ENCODE results near the gene LINC00632. TPM values are rescaled to one million over a fixed set of nuclear protein-coding genes. Genes with fewer than 3 reads are reported as not detected.

LINC00632 gene
- total and polyA plus RNA-seq, 2 experiments from 2014 or later = 17.7 to 40.7 TPM

DNA sequence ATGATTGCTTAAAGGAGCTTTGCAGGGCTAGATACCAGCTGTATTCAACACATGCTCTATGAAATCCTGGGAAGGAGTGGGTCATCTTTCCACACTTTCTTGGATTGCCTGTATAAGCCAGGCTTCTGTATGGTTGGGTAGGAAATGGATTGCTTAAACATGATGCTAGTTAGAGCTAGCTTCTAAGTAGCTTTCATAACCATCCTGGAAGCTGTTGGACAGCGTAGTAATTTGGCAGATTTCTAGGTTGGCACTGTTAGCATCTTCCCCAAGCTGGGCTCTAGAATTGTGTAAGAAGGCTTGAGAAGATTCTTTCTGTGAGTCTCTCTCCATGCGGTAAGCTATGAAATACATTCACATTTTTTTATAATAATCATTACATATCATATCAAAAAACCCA is 127.3 kb downstream of the LINC00632 start:
- Histone ChIP-seq H3K9me3 (ENCODE audit: low read depth) (no peaks in the 10 kb centered on the region), H3K4me2 (ENCODE audit: unreplicated experiment) (no peak overlapping the region), H2AFZ (no peak overlapping the region), H3K9me2 (ENCODE audit: insufficient read depth) (no peaks in the 10 kb centered on the region), H4K20me1 (ENCODE audit: insufficient read depth) (no peaks in the 10 kb centered on the region), H3K79me2 (ENCODE audit: insufficient read depth) (no peaks in the 10 kb centered on the region), H3K4me1 (ENCODE audit: insufficient read depth) (no peaks in the 10 kb centered on the region), H3K27me3 (replicated peaks; ENCODE audit: insufficient read depth) (no peaks in the 10 kb centered on the region), H3K36me3 (ENCODE audit: low read depth) (no peaks in the 10 kb centered on the region), H3K27ac (no peak overlapping the region), H3K9ac (no peak overlapping the region), H3F3A (ENCODE audit: insufficient read depth) (no peaks in the 10 kb centered on the region), H3K4me3 (no peak overlapping the region)
- TF ChIP-seq EZH2phosphoT487 (IDR thresholded peaks at IDR 0.05; ENCODE audit: insufficient read depth, low read depth) (no peak), EZH2 (IDR thresholded peaks at IDR 0.05; ENCODE audit: insufficient read depth, poor library complexity, severe bottlenecking) (no peak)
- no peak for DNase-seq
- in situ Hi-C loops (cut with MboI) = no loop called here
- 3 to 6% methylated on average over 2 of the region's 2 CpGs for WGBS, 2 experiments (ENCODE audit: low coverage in 1 of 2, low lambda C conversion rate in 2 of 2, missing lambda C conversion rate in 2 of 2)

Other genes with a start within 250 kb of the LINC00632 start
- not detected in 2 replicates for gene SOX3, start 204.7 kb upstream of the LINC00632 start, total RNA-seq (2014; rRNA removed; shearing (Covaris generic))
- not detected in 2 replicates for gene SOX3, start 204.7 kb upstream of the LINC00632 start, polyA plus RNA-seq (2016; fragmentation: Nextera tagmentation; extraction: Ambion mirVana)